Bronchus fibroblast of lung (primary cell): ENCODE measurements around the gene PHC3. TPM values are rescaled to one million over a fixed set of nuclear protein-coding genes. Genes with fewer than 3 reads are reported as not detected.

ENCODE experiments used
- total RNA-seq: library from RNA; depleted of rRNA; stranded (reverse); fragments of >200 nt; gene quantifications from 2 replicates; pipeline ENCODE4 v1.2.3, GENCODE V29; 2015

Gene PHC3, protein sequence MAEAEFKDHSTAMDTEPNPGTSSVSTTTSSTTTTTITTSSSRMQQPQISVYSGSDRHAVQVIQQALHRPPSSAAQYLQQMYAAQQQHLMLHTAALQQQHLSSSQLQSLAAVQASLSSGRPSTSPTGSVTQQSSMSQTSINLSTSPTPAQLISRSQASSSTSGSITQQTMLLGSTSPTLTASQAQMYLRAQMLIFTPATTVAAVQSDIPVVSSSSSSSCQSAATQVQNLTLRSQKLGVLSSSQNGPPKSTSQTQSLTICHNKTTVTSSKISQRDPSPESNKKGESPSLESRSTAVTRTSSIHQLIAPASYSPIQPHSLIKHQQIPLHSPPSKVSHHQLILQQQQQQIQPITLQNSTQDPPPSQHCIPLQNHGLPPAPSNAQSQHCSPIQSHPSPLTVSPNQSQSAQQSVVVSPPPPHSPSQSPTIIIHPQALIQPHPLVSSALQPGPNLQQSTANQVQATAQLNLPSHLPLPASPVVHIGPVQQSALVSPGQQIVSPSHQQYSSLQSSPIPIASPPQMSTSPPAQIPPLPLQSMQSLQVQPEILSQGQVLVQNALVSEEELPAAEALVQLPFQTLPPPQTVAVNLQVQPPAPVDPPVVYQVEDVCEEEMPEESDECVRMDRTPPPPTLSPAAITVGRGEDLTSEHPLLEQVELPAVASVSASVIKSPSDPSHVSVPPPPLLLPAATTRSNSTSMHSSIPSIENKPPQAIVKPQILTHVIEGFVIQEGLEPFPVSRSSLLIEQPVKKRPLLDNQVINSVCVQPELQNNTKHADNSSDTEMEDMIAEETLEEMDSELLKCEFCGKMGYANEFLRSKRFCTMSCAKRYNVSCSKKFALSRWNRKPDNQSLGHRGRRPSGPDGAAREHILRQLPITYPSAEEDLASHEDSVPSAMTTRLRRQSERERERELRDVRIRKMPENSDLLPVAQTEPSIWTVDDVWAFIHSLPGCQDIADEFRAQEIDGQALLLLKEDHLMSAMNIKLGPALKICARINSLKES
- 10.9 and 14.4 TPM in 2 replicates for total RNA-seq

DNA sequence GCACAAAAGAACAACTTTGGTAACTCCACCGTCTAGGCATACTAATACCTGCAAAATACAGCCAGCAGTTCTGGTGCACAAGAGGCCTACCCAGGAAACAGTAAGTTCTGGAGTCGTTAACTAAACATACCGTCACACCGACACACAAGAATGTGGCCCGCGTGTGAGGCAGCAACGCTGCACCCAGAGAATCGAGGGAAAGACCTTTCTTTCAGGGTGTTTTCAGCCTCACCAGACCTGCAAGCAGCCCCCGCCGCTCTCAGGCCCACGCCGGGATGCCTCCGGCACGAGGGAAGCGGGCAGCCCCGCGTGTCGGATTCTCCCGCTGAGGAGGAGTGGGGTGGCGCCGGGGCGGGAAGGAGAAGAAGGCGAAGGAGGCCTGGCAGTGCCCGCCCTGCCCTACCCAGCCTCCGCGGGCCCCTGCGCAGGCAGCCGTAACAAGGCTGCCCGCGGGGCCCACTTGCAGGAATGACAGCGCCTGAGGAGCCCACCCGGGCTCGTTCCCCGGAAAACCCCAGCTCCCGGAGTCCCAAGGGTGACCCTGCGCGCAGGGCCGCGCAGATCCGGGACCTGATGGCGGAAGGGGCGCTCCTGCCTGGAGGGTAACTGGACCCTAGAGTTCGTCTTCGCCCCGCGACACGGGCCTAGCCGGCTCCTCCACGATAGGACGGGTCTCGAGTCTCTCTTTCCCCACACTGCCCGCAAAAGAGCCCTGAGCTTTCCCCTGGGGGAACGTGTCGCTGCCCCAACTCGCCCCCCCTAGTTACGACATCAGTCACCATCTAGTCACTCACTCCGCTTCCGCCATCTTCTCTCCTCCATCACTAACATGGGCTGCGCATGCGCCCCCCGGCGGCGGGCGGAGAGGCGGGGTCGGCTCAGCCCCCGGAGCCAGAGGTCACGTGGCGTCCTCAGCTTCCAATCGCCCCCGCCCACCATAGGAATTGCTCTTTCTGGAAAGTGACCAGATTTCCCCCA, at the start of gene PHC3:
TSS of gene PHC3 (minus strand) at position 826 of the 978 bp plus-strand sequence. CDS start at position 808, 18 bp downstream.

DNA sequence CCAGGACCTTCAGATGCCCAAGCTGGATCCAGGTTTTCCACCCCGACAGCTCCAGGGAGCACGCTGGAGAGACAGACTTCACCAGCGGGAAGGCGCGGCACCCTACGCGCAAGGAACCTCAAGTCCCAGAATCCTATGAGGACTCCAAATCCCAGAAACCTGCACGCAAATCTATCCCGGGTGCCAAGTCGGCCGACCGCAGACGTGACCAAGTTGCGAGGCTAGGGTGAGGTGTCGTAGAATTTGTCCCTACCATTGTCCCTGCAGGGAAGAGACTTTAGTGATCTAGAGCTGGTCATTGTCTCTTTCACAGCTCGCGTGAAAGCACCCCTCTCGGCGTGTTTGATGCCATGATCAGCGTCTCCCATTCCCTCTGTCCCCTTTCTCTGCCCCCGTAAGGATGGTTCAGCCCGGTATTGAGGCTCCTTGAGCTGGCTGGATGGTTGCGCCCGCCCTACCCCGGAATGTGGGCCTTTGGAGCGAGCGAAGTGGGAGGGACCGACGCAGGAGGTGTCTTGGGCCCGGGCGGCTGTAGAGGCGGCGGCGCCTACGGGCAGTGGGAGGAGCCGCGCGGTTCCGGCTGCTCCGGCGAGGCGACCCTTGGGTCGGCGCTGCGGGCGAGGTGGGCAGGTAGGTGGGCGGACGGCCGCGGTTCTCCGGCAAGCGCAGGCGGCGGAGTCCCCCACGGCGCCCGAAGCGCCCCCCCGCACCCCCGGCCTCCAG, 40.6 kb upstream of the PHC3 start, which contains the start of gene PRKCI:
TSS of gene PRKCI (plus strand) at position 501 of the 723 bp plus-strand sequence. CDS start 246 bp downstream, outside the sequence.

Other genes starting within 250 kb of the PHC3 start
- 14.7 and 18.3 TPM in 2 replicates for gene SEC62, start 214.9 kb downstream of the PHC3 start, total RNA-seq
- gene GPR160, start 143.7 kb downstream of the PHC3 start, total RNA-seq: 0.15 and 0.17 TPM in 2 replicates
- 29.0 and 32.6 TPM in 2 replicates for gene PRKCI, start 40.7 kb upstream of the PHC3 start, total RNA-seq
- gene SKIL, start 176.0 kb upstream of the PHC3 start, total RNA-seq: 4.0 and 5.4 TPM in 2 replicates
- 267 and 272 TPM in 2 replicates for gene CLDN11, start 237.1 kb upstream of the PHC3 start, total RNA-seq